ENCODE results near the gene C14orf93.

The C14orf93 gene

GRCh38 chr14:23045419-23046357 is 35.7 kb upstream of the C14orf93 start:
- no peak for DNase-seq (ENCODE audit: low spot score)
- no peak for FAIRE-seq

DNA sequence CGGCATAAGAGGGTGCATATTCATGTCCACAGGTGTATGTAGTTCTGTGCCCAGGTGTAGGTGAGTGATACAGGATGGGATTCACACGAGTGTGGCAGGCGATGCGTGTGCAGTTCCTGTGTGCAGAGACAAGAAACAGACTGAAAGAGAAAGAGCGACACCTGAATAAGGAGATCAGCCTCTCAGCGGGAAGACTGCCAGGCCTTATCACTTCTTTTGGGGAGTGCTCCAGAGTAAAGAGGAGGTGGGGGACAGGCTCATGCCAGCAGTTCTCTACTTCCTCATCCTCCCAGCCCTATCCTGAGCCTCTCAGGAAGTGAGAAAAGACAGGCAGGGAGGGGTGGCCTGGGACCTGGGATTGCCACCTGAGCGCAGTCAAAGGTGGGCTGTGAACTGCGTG is 34.9 kb upstream of the C14orf93 start:
- DNase-seq (ENCODE audit: low spot score) (no peak), FAIRE-seq (no peak)

GRCh38 chr14:23043754-23044153 is 33.8 kb upstream of the C14orf93 start:
- DNase-seq (ENCODE audit: low spot score) = no peak
- no peak for FAIRE-seq

DNA sequence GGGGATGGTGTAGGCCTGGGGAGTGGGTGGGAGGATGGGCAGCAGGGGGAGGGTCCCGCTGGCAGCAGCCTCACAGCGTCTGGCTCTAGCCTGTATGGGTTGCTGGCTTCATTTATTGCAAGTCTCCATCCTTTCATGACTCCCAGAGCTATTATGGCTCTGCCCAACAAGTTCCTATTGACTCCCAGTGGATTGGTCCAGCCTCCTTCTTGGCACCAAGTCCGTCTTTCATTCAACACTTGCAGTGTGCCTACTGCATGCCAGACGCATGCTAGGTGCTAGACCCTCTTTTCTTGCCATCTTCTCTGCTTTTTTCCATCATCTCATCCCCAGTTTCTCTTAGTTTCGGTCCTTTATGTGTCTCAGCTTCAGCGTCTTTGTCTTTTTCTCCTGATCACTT is 33.2 kb upstream of the C14orf93 start:
- DNase-seq (ENCODE audit: low spot score) = no peak
- FAIRE-seq = no peak

GRCh38 chr14:23042162-23042965 is 32.4 kb upstream of the C14orf93 start, which contains the start of gene PSMB11:
Gene PSMB11 (plus strand): TSS chr14:23042212. CDS start chr14:23042226, 14 bp downstream.
- FAIRE-seq = no peak
- DNase-seq (ENCODE audit: low spot score) = no peak

GRCh38 chr14:23041729-23042128 is 31.8 kb upstream of the C14orf93 start:
- peak; percentile 39 for DNase-seq (ENCODE audit: low spot score)
- no peak for FAIRE-seq

DNA sequence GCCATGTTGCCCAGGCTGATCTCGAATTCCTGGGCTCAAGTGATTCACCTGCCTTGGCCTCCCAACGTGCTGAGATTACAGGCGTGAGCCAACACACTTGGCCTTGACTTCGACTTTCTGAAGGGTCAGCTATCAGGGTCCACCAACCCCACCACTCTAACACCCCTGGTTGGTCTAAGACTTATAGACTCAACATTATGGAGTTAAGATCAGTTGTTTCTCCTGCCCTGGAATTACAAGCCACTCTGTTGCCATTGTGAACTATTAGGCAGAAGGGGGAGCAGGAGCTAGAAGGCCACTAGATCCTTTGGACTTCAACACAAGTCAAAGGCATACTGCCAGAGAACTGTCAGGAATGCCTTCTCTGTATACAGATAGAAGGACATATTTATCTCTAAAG is 30.2 kb upstream of the C14orf93 start:
- DNase-seq (ENCODE audit: low spot score) (no peak), FAIRE-seq (no peak)

DNA sequence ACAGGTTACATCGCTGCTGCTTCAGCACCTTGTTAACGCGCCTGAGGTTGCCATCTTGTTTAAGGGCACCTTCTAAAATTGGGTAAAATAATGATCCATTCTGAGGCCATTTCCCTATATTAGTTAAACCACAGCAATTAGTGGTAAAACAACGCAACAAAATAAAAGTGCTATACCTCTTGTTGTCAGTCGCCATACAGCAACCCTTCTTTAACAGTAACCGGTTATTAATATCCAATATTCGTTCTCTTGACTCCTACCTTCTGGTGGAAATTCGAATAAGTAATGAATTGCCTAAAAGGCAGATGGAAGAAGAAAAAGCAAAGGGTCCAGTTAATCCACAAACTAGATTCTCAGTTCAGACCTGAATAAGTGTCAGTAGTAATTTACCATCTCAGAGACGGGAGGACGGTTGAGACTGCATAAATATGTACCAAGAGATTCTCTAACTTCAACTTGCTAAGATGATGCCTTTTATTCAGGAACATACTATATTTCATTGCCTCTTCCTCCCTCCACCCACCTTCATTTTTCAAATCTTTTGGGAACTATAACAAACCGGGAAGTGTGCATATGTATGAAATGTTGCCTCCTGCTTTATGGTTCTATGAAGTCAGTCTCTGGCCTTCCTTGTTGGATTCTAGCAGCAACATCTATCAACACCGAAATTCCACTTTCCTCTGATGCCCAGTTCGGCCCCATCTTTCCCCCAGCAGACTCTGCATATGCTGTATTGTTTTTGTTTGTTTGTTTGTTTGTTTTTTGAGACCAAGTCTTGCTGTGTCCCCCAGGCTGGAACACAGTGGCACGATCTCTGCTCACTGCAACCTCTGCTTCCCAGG is 25.6 kb upstream of the C14orf93 start:
- FAIRE-seq (no peak), DNase-seq (ENCODE audit: low spot score) (no peak)

DNA sequence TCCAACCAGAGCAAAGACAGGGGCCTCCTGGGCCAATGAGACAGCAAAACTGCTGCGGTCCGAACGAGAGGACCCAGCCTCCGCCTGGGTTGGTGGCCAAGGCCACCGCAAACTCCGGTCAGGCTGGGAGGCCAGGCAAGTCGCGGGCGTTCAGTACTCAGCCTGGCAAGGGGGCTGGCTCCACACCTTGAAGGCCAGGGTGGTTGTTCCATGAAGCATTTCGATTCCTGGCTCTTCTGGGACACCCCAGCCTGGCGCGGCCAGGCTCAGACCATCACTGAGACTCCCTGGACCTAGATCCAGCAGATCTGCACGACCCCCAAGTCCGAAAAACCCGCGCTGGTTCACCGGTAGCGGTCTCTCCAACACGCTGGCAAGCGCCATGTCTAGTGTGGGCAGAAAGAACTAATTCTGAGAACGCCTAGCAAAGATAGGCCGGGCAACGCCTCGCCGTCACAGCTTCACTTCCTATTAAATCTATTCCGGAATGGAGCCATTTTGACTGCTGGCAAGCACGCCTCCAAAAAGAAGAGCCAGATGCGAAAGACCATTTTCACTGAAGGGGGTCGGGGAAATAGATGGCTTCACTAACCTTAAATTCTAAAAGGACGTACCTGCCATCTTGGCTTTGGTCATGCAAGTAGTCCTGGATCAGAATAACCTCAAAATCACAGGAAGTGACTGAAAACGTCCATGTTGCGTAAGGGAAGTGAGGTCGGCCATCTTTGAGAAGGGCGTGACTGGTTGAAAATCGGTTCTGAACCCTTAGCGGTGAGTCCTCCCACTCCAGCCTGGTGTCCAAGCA is 24.8 kb upstream of the C14orf93 start, which contains the start of gene PSMB5:
TSS of gene PSMB5 (minus strand) at position 403 of the 805 bp plus-strand sequence. CDS start at position 384, 19 bp downstream.
- peak; percentile 79 for DNase-seq (ENCODE audit: low spot score)
- no peak for FAIRE-seq

GRCh38 chr14:23033801-23034497 is 24.0 kb upstream of the C14orf93 start:
- FAIRE-seq = no peak
- no peak for DNase-seq (ENCODE audit: low spot score)

GRCh38 chr14:23033251-23033727 is 23.3 kb upstream of the C14orf93 start:
- DNase-seq (ENCODE audit: low spot score) (no peak), FAIRE-seq (no peak)

DNA sequence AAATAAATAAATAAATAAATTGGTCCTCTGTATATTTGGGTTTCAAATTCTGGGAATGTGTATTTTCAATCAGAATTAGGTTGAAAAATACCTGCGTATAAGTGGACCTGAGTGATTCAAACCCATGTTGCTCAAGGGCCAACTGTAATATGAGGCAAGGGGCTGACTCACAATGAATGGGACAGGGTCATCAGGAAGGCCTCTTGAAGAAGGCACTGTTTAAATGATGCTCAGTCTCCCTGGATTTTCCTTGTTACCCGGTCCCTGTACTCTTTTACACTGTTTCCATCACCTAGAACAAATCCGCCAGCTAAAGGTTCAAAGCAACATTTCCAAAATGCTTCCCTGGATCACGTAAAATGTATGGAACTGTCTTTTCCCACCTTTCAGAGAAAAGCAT is 21.0 kb upstream of the C14orf93 start:
- FAIRE-seq = no peak
- no peak for DNase-seq (ENCODE audit: low spot score)

GRCh38 chr14:23028799-23029198 is 18.9 kb upstream of the C14orf93 start:
- DNase-seq (ENCODE audit: low spot score) (no peak), FAIRE-seq (no peak)

GRCh38 chr14:23025151-23025814 is 15.3 kb upstream of the C14orf93 start:
- no peak for FAIRE-seq

GRCh38 chr14:23024612-23025075 is 14.7 kb upstream of the C14orf93 start:
- DNase-seq (ENCODE audit: low spot score) (no peak), FAIRE-seq (no peak)

More at GRCh38 chr14:23025151-23025814, 15.3 kb upstream of the C14orf93 start:
- no peak for DNase-seq (ENCODE audit: low spot score)

- FAIRE-seq (no peak), DNase-seq (ENCODE audit: low spot score) (no peak)
Measured at GRCh38 chr14:23023795-23024152, 13.8 kb upstream of the C14orf93 start.

DNA sequence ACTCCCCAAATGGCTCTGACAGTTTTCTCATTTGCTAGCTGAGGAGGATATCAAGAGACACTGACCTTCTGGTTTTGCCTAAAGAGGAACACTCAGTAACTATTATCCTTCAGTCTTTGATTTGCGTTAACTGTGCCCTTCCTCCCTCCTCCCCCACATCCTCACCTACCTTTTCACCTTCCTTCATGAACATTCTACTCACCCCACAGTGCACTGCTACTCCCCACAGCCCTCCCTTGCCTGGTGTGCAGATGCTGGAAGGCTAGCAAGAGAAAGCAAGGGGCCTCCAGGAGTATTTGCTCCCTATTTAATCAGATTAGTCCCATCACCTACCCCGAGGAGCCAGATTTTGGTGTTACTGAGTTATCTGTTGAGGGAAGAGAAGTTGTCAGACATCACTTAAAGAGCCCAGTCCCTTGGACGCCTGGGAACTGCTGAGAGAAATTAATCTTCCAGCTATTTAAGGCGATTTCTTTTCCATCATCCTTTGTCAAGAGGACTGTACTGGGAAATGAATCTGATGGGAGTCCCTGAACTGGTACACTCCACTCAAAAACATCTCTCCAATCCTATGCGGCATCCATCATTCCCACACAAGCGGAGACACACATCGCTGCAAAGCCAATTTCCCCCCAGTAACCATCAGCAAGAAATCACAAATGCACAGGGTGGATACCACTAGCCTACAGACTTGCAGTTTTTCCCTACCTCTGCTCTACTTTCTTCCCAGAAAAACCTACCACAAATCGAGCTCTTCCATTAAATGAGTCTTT is 13.3 kb upstream of the C14orf93 start:
- FAIRE-seq = no peak
- DNase-seq (ENCODE audit: low spot score) = no peak

- DNase-seq (ENCODE audit: low spot score) = no peak
Measured at GRCh38 chr14:23021889-23022442, 12.0 kb upstream of the C14orf93 start.

More at GRCh38 chr14:23021889-23022442, 12.0 kb upstream of the C14orf93 start:
- no peak for FAIRE-seq
